GM23338 (cell line): ENCODE data around the gene DHX34. TPM values are rescaled to one million over a fixed set of nuclear protein-coding genes. Genes with fewer than 3 reads are reported as not detected.

Experiments
- ATAC-seq: fragments of 200-7000 bp; cut with Tn5 transposase; 3 replicates; pipeline ENCODE4 v1.9.1; 2020
- DNase-seq: peaks from one replicate; pipeline ENCODE4 v3.0.0-alpha.2; 2015; ENCODE audit warnings: low spot score
- H2AFZ ChIP-seq: fragments of 200-600 bp; sonication (generic); 2 replicates; pipeline ENCODE4 v1.8.0; 2016; ENCODE audit warnings: antibody characterized with exemption, mild to moderate bottlenecking, moderate library complexity
- H3F3A ChIP-seq: fragments of 200-600 bp; sonication (generic); replicated peaks from 2 replicates; pipeline ENCODE4 v1.8.0; 2017; ENCODE audit warnings: antibody characterized with exemption, mixed run types, low read depth
- H3K27ac ChIP-seq: fragments of 200-600 bp; sonication (generic); 2 replicates; pipeline ENCODE4 v1.6.1; 2016; ENCODE audit warnings: low read depth
- H3K27me3 ChIP-seq: fragments of 200-600 bp; sonication (generic); 2 replicates; pipeline ENCODE4 v1.8.0; 2016; ENCODE audit warnings: mild to moderate bottlenecking, mixed run types, moderate library complexity; ENCODE audit not compliant: insufficient read depth
- H3K36me3 ChIP-seq: fragments of 200-600 bp; sonication (generic); 2 replicates; pipeline ENCODE4 v1.8.0; 2016; ENCODE audit warnings: mild to moderate bottlenecking; ENCODE audit not compliant: insufficient read depth
- H3K4me1 ChIP-seq: fragments of 200-600 bp; sonication (generic); 2 replicates; pipeline ENCODE4 v1.8.0; 2016; ENCODE audit warnings: mild to moderate bottlenecking, moderate library complexity; ENCODE audit not compliant: insufficient read depth
- H3K4me2 ChIP-seq: fragments of 200-600 bp; sonication (generic); 2 replicates; pipeline ENCODE4 v1.7.1; 2017; ENCODE audit warnings: mixed run types
- H3K4me3 ChIP-seq: fragments of 200-600 bp; sonication (generic); 2 replicates; pipeline ENCODE4 v1.6.1; 2016; ENCODE audit warnings: mixed run types
- H3K79me2 ChIP-seq: fragments of 200-600 bp; sonication (generic); replicated peaks from 2 replicates; pipeline ENCODE4 v1.8.0; 2017; ENCODE audit warnings: mild to moderate bottlenecking; ENCODE audit not compliant: insufficient read depth
- H3K9me2 ChIP-seq: fragments of 200-600 bp; sonication (generic); 2 replicates; pipeline ENCODE4 v1.8.0; 2017; ENCODE audit not compliant: insufficient read depth
- H4K20me1 ChIP-seq: fragments of 200-600 bp; sonication (generic); replicated peaks from 2 replicates; pipeline ENCODE4 v1.8.0; 2017; ENCODE audit warnings: mild to moderate bottlenecking; ENCODE audit not compliant: insufficient read depth
- H3K27ac Mint-ChIP-seq: 2 replicates; pipeline ENCODE4 v1.8.0; 2020; ENCODE audit warnings: inconsistent platforms, mild to moderate bottlenecking, moderate library complexity, mixed read lengths
- H3K27me3 Mint-ChIP-seq: 3 replicates; pipeline ENCODE4 v1.8.0; 2022; ENCODE audit warnings: low read depth, mild to moderate bottlenecking, moderate library complexity, mixed read lengths, inconsistent platforms; ENCODE audit not compliant: insufficient read depth, poor library complexity
- H3K36me3 Mint-ChIP-seq: 3 replicates; pipeline ENCODE4 v1.8.0; 2021; ENCODE audit warnings: low read depth, mild to moderate bottlenecking, inconsistent platforms, moderate library complexity, mixed read lengths
- H3K4me1 Mint-ChIP-seq: 3 replicates; pipeline ENCODE4 v1.8.0; 2020; ENCODE audit warnings: mild to moderate bottlenecking, inconsistent platforms, mixed read lengths
- H3K4me3 Mint-ChIP-seq: 3 replicates; pipeline ENCODE4 v1.8.0; 2021; ENCODE audit warnings: moderate library complexity, mild to moderate bottlenecking, inconsistent platforms, mixed read lengths
- H3K9me3 Mint-ChIP-seq: 3 replicates; pipeline ENCODE4 v1.8.0; 2020; ENCODE audit warnings: moderate library complexity, mild to moderate bottlenecking, inconsistent platforms, mixed read lengths
- REST ChIP-seq: IDR thresholded peaks from one replicate; pipeline ENCODE4 v1.6.1; 2018; ENCODE audit warnings: antibody characterized with exemption; ENCODE audit not compliant: unreplicated experiment
- polyA plus RNA-seq: library from polyadenylated mRNA; unstranded; fragments of >200 nt; fragmentation: Nextera tagmentation; extraction: Ambion mirVana; gene quantifications from 2 replicates; pipeline ENCODE4 v1.2.1, GENCODE V29; 2016
- total RNA-seq: library from RNA; depleted of rRNA; stranded (reverse); fragments of >200 nt; shearing (Covaris generic); gene quantifications from 2 replicates; pipeline ENCODE4 v1.2.3, GENCODE V29; 2014; rRNA removed

Gene DHX34
- total and polyA plus RNA-seq, 2 experiments from 2014 or later, result 16.3 to 50.1 TPM

- Histone ChIP-seq H3F3A (peaks cover 14% of the 10 kb centered on the region), H3K4me2 (no peak overlapping the region), H2AFZ (no peak overlapping the region), H3K27me3 (peaks cover 30% of the 10 kb centered on the region), H3K36me3 (no peaks in the 10 kb centered on the region), H3K4me3 (no peak overlapping the region), H4K20me1 (no peaks in the 10 kb centered on the region), H3K9me2 (no peaks in the 10 kb centered on the region), H3K79me2 (no peaks in the 10 kb centered on the region), H3K4me1 (peaks cover 16% of the 10 kb centered on the region), H3K27ac (no peak overlapping the region)
- Mint-ChIP-seq H3K4me1 (peaks cover 11% of the 10 kb centered on the region), H3K9me3 (no peaks in the 10 kb centered on the region; the same call in 2 of the 3 replicates), H3K4me3 (no peak overlapping the region), H3K36me3 (no peaks in the 10 kb centered on the region), H3K27ac (no peak overlapping the region), H3K27me3 (peaks cover 28% of the 10 kb centered on the region)
- ATAC-seq (no peak), DNase-seq (no peak)
- TF ChIP-seq REST, result no peak
Observed at GRCh38 chr19:47432091-47432490, 83.0 kb downstream of the DHX34 start.

Other genes with a start within 250 kb of the DHX34 start
- gene ZC3H4, start 235.5 kb upstream of the DHX34 start, total RNA-seq, result 33.8 and 36.9 TPM in 2 replicates
- 26.7 and 29.4 TPM in 2 replicates for gene ZC3H4, start 235.5 kb upstream of the DHX34 start, polyA plus RNA-seq
- 236 and 258 TPM in 2 replicates for gene SAE1, start 218.5 kb upstream of the DHX34 start, total RNA-seq
- 108 and 115 TPM in 2 replicates for gene SAE1, start 218.5 kb upstream of the DHX34 start, polyA plus RNA-seq
- 27.8 and 31.9 TPM in 2 replicates for gene BBC3, start 118.1 kb upstream of the DHX34 start, total RNA-seq
- gene BBC3, start 118.1 kb upstream of the DHX34 start, polyA plus RNA-seq, result 23.4 and 25.8 TPM in 2 replicates
- gene CCDC9, start 92.8 kb upstream of the DHX34 start, total RNA-seq, result 14.5 and 17.3 TPM in 2 replicates
- 15.0 and 15.3 TPM in 2 replicates for gene CCDC9, start 92.8 kb upstream of the DHX34 start, polyA plus RNA-seq
- gene INAFM1, start 74.4 kb upstream of the DHX34 start, total RNA-seq, result 1.7 and 2.9 TPM in 2 replicates
- gene INAFM1, start 74.4 kb upstream of the DHX34 start, polyA plus RNA-seq, result 10.2 and 12.7 TPM in 2 replicates
- 0.58 TPM in 1 of 2 replicates, not detected in the other for gene C5AR1, start 39.5 kb upstream of the DHX34 start, total RNA-seq
- 0.08 TPM in 1 of 2 replicates, not detected in the other for gene C5AR1, start 39.5 kb upstream of the DHX34 start, polyA plus RNA-seq
- 0.28 TPM in 1 of 2 replicates, not detected in the other for gene C5AR2, start 17.1 kb upstream of the DHX34 start, total RNA-seq
- gene C5AR2, start 17.1 kb upstream of the DHX34 start, polyA plus RNA-seq, result not detected in 2 replicates
- gene MEIS3, start 70.2 kb downstream of the DHX34 start, total RNA-seq, result 33.7 and 40.7 TPM in 2 replicates
- gene MEIS3, start 70.2 kb downstream of the DHX34 start, polyA plus RNA-seq, result 20.6 and 20.8 TPM in 2 replicates
- gene SLC8A2, start 122.6 kb downstream of the DHX34 start, total RNA-seq, result 10.0 and 11.6 TPM in 2 replicates
- gene SLC8A2, start 122.6 kb downstream of the DHX34 start, polyA plus RNA-seq, result 0.86 and 1.1 TPM in 2 replicates
- 19.8 and 28.0 TPM in 2 replicates for gene KPTN, start 134.9 kb downstream of the DHX34 start, total RNA-seq
- 26.2 and 31.1 TPM in 2 replicates for gene KPTN, start 134.9 kb downstream of the DHX34 start, polyA plus RNA-seq
- 42.9 and 52.0 TPM in 2 replicates for gene NAPA, start 165.7 kb downstream of the DHX34 start, total RNA-seq
- 72.1 and 74.3 TPM in 2 replicates for gene NAPA, start 165.7 kb downstream of the DHX34 start, polyA plus RNA-seq
- gene ZNF541, start 223.8 kb downstream of the DHX34 start, total RNA-seq, result 0.42 TPM in 1 of 2 replicates, not detected in the other
- gene ZNF541, start 223.8 kb downstream of the DHX34 start, polyA plus RNA-seq, result 0.05 and 0.26 TPM in 2 replicates